GM21825 (cell line): ENCODE data around the gene CCDC86.

Experiments
- ATAC-seq: cut with Tn5 transposase; IDR thresholded peaks from one replicate; pipeline ENCODE4 v1.9.1; 2021; ENCODE audit warnings: mild to moderate bottlenecking, moderate library complexity; ENCODE audit not compliant: unreplicated experiment

The CCDC86 gene

DNA sequence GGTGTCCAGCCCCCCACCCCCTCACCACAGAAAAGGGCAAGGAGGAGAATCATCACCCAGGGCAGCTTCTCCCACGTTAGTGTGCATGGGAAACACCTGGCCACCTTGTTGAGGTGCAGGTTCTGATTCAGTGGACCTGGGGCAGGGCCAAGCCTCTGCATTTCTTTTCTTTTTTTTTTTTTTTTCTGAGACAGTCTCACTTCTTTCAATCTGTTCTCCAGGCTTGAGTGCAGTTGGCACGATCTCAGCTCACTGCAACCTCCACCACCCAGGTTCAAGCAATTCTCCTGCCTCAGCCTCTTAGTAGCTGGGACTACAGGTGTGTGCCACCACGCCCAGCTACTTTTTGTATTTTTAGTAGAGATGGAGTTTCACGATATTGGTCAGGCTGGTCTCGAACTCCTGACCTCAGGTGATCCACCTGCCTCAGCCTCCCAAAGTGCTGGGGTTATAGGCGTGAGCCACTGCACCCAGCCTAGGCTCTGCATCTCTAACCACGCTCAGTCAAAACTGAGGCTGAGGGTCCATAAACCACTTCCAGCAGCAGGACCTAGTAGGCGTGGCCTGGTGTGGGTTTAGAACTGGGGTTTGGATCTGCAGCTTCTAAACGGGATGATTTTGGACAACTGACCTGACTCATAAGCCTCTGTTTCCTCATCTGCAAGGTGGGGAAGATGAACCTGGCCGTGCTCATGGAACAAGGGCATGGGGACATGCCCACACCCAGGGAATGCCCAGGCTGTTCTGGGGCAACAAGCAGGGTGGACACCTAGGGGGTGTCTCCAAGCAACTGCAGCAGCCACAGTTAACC lies 26.2 kb downstream of the CCDC86 start:
- ATAC-seq: no peak

DNA sequence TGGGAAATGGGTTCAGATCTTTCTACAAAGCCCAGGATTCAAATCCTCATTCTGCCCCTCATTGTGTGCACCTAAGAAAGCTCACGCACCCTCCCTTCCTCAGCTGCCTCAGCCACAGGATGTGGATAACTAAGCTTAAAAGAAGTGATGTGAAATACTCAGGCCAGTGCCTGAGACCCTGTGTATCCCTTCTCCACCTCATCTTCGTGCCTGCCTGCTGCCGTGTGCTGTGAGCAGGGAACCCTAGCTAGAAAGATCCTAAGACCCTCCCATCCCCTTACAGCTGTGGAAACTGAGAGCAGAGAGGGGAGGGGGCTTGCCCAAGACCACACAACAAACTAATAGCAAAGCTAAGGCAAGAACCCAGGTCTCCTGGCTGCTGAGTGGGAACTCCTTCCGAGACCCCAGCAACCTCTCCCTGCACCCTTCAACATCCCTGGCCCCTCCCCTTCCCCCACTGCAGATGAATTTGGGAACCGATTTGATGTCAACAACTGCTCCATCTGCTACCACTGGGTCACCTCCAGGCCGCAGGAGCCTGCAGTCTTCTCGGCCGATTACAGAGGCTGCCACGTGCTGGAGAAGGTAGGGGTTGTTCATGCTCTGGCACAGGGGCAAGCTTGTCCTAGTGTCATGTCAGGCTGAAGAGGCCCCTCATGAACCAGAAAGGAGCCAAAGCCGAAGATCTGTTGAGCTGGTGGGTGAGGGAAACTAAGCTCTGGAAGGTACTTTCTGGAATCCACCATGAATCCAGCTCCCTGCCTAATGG lies 27.0 kb downstream of the CCDC86 start:
- ATAC-seq: no peak

DNA sequence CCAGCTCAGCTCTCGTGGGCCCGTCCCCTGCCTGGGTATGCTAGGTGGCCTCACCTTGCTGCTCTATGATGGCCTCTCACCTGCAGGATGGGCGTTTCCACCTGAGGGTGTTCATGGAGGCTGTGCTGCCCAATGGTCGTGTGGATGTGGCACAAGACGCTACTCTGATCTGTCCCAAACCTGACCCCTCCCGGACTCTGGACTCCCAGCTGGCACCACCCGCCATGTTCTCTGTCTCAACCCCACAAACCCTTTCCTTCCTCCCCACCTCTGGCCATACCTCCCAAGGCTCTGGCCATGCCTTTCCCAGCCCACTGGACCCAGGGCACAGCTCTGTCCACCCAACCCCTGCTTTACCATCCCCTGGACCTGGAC lies 27.5 kb downstream of the CCDC86 start:
- ATAC-seq: no peak

DNA sequence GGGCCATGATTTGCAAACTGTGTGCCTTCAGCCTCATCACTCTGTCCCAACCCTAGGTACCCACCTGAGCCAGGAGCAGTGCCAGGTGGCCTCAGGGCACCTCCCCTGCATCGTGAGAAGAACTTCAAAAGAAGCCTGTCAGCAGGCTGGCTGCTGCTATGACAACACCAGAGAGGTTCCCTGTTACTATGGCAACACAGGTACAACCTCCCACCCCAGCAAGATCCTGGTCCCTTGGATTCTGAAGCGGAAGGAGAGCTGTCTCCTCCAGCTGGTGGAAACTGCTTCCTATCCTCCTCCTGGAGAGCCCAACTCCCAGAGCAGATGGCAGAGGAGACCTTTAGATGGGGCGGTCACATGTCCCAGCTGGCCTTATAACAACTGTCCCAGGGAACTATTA lies 28.4 kb downstream of the CCDC86 start:
- ATAC-seq: no peak

DNA sequence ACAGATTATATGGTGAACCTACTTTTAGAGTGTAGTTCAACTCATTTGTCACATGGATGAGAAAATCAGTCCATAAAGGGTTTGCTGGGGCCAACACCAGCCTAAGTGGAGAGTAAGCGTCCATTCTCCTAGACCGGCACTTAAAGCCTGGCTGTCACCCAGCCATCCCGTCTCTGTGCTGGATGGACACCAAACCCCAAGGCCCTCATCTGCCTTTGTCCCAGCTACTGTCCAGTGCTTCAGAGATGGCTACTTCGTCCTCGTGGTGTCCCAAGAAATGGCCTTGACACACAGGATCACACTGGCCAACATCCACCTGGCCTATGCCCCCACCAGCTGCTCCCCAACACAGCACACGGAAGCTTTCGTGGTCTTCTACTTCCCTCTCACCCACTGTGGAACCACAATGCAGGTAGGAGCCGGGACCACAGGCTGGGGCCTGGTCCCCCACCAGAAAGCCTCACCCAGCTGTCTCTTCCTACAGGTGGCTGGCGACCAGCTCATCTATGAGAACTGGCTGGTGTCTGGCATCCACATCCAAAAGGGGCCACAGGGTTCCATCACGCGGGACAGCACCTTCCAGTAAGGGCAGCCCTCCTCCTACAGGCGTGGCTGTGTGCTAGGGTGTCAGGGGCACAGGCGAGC lies 28.9 kb downstream of the CCDC86 start:
- ATAC-seq: no peak

DNA sequence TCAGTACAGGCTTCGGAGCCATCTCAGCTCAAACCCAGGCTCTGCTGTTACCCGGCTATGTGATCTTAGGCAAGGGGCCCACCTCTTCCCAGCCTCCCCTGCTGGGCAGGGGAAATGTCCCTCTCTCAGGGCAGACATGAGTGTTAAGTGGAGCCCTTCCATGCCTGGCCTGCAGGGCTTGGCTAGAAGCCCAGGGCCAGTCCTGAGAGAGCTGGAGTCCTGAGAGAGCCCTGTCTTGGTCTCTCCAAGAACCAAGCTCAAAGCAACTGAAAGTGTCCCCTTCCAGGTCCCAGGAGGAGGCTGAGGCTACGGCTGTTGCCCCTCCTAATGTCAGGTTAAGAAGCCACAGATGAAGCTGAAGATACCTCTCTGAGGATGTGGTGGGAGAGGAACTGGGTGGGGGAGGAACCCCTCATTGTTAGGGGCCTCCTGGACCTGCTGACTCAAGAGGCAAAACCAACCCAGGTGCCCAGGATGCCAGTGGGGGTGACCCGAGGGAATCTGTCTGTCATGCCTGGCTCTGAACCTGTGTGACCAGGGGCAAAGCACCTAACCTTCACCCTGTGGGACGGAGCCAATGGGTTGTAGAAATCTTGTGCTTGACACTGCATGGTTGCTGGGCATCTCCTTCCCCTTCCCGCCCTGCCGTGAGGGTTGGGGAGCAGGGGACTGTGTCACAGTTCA lies 29.6 kb downstream of the CCDC86 start:
- ATAC-seq: no peak

DNA sequence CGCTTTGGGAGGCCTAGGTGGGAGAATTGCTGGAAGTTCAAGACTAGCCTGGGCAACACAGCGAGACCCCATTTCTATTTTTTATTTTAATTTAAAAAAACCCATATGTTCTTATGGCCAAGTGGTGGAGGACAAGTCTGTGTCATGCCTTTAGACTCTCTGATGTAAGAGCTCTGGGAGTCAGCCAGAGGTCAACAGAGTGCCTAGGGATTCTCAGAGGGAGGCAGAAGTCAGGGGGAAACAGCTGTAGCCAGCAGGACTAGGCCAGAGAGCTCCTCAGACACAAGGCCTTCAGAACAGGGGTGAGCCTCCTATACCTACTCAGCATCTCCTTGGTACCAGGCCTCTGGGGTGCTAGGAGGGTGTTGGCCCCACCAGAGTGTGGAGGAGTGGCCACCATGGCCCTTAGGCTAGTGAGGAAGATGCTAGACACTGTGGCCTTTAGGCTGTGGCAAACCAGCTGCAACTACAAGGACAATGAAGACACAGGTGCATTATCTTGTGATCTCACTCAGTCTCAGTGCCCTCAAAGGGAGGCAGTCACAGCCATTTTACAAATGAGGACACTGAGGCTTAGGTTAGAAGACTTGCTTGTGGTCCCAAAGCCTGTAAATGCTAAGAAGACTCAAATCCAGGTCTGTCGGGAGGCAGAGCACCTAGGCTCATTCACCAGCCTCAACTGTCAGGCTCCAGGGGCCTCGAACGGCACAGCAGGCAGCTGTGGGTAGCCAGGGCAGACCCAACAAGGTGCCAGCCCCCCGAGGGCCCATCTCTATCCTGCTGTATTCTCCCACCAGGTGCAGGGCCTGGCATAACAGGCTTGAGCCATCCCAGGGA lies 30.4 kb downstream of the CCDC86 start:
- no peak for ATAC-seq

DNA sequence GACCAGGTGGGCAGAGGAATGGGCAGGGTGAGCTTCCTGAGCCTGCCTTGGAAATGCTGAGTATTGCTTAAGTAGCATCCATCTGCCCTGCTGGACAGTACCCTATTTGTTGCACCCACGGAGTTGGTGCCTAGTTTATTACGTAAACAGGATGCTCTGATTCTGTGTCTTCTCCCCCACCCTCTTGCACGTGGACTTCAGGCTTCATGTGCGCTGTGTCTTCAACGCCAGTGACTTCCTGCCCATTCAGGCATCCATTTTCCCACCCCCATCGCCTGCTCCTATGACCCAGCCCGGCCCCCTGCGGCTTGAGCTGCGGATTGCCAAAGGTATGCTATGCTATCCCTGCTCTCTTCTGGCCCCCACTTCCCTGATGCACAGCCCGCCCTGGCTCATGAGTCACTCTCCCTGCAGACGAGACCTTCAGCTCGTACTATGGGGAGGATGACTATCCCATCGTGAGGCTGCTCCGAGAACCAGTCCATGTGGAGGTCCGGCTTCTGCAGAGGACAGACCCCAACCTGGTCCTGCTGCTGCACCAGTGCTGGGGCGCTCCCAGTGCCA lies 31.1 kb downstream of the CCDC86 start:
- ATAC-seq: no peak

DNA sequence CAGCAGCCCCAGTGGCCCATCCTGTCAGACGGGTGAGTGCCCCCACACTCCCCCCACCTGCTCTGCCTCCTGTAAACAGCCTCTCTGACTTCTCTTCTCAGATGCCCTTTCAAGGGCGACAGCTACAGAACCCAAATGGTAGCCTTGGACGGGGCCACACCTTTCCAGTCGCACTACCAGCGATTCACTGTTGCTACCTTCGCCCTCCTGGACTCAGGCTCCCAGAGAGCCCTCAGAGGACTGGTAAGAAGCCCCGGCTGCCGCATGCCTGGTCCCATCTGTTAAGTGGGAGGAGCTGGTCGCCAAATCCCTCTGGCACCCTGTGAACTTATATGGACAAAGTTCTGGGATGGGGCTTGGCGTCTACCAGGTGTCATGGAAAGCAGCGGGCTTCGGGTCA lies 31.6 kb downstream of the CCDC86 start:
- no peak for ATAC-seq

DNA sequence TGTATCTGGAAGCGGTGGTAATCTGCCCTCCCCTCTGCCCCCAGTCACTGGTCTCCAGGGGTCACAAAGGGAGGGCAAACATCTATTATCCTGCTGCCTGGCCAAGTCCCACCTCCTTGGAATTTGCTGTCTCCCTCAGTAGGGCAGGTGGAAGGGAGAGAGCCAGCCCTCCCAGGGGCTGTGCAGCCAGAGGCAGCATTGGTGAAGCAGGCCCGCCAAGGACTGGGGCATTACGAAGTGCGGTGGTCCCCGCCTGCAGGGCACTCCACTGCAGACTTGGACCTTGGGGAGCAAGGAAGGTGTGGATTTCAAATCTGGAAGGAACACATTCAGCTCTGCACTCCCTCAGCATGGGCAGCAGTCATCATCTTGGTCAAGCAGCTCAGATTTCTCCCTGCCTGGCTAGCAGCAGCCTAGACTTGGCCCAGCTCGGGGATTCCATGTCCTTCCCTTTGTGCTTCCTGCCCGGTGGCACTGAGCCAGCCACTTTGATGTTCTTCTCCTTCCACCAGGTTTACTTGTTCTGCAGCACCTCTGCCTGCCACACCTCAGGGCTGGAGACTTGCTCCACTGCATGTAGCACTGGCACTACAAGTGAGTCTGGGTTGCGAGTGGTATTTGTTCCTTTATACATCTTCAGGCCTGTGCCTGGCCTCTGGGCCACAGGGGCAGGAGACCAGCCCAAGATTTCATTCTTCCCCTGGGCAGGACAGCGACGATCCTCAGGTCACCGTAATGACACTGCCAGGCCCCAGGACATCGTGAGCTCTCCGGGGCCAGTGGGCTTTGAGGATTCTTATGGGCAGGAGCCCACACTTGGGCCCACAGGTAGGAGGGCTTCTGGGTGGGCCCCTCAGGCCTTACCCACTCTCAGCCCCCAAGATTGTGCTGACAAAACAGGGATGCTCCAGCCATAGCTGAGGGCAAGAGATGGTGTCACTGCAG lies 32.8 kb downstream of the CCDC86 start:
- ATAC-seq: no peak

DNA sequence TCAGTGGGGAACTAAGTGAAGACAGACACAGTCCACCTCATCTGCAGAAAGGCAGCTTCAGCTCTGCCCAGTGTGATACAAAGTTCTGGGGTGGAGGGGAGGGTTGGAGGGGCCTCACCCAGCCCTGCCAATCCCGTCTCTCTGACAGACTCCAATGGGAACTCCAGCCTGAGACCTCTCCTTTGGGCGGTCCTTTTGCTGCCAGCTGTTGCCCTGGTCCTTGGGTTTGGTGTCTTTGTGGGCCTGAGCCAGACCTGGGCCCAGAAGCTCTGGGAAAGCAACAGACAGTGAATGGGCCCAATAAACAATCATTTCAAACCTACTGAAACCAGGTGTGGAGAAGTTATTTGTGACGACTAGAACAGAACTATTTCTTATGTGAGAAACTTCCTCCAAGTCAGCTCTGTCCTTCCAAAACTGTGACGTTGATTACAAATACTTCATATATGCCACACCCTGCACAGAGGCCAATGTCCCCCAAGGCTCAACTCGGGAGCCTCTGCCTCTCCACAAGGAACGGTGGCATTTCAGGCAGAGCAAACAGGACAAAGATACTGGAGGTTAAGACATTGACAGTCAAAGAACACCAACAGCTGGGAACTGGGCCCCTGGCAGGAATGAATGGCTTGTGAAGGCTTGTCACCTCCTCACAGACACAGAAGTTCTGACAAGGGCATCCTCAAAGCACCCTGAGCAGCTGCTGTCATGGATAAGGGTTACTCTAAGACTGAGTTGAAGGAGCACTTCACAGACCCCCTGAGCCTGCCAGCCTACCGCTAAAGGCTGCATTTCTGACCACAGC lies 33.7 kb downstream of the CCDC86 start:
- ATAC-seq: no peak

DNA sequence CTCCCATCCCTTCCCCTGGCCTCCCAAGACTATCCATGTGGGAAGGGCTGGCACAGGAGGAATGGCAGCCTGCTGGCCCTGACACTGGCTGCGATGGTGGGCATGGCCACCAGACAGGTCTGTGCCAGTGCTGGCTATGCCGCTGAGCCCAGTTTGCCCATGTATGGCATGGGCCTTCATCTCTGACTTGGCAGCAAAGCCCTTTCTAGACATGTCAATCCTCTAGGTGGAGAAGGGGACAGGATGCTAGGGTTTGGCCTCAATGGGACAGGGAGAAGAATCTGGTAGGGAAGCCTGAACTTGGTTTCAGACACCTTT lies 34.2 kb downstream of the CCDC86 start:
- ATAC-seq: no peak

DNA sequence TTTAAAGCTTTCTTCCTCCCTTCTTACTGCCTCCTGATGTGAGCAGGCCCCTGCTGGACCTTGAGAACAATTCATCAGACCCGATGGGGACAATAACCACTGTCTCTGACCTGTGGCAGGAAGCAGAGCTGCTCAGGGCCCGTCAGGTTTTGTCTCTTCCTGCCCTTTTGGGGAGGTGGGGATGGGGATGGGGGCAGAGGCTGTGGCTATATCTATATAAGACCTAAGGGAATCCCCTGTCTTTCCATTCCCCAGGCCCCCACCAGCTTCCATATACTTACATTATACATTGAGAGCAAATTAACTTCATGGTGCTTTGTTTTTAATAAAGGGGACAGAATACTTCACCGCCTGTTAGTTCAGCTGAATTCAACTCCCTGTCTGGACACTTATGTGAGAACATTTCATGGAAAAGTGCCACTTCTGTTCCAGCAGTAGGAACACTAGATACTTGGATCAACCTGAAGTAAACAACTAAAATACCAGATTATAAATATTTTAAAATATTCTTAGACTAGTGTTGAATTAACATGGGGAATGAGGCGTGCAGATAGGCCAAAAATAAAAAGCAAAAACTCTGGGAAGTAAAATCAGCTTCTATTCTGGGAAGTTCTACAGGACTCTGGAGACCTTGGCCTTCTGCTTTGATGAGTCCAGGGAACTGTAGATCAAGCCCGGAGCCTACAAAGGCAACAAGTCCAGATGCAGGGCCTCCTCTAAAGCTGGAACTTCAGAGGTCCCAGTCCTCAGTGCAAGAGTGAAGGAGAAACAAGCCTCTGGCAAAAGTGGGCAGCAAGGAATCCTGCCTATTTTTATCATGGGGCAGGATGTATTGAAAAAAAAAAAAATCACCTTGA lies 36.6 kb downstream of the CCDC86 start:
- ATAC-seq: no peak

DNA sequence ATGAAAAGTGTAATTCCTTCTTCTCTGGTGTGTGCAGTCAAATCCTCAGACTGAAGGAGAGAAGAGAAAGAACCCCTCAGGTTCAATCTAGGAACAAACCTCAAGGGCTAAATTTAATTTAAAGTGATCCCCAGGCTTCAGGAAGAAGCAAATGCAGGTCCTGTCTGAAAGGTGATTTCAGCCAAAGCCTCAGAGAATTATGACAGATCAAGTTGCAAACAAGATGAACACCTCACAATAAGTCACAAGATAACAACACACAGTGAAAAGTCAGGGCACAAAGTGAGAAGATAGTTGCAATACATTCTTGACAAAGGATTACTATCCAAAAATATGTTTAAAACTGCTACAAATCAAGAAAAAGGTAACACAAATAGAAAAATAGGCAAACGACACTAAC lies 37.2 kb downstream of the CCDC86 start:
- no peak for ATAC-seq

DNA sequence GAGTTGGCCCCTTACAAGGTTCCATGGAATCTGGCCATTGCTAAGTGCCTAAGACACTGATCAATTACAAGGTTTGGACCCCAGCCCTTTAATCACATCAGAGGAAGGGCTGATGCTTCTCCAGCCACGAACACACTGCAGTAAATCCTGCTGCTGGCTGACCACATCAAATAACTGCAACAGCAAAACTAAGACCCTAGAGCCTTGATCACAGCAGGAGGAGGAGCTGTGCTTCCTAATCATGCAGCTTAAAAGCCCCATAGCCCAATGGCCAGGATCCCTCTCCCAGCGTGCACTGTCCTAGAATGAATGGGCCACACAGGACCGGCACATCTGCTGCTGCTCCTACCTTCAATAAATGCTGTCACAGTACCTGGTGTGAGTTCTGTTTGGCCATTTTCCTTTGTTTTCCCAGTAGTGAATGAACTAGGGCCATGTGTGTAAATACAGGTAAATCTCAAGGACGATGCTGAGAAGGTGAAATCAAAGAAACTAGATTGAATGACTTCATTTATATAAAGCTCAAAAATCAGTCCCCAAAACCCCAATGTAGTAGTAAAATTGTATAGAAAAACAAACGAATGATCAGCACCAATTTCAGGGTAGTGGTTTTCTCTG lies 38.2 kb downstream of the CCDC86 start:
- no peak for ATAC-seq

DNA sequence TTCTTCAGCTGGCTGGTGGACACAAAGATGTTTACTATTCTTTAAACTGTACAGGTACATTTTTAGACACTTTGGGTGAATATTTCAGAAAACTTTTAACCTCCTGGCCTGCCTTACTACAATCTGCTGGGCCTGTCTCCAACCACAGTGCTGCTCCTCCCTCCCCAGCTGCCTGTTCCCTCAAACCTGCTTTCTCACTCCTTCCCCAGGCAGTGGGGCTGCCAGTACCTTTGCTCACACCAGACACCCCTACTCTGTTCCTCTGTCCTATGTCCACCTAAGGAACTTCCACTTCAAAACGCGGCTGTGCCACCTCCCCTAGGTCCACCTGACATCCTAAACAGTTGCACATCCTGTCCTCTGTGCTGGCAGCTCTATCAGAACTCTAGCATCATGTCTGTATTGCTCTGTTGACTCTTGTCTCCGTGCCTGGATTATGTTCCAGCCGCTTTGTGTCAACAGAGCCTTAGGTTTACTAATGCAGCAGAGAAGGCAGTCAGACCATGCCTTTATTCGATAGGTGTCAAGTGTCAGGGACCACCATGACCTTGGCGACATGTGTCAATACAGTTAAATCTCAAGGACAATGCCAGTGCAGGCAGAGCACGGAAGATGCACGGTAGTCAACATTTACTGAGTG lies 38.9 kb downstream of the CCDC86 start:
- no peak for ATAC-seq

DNA sequence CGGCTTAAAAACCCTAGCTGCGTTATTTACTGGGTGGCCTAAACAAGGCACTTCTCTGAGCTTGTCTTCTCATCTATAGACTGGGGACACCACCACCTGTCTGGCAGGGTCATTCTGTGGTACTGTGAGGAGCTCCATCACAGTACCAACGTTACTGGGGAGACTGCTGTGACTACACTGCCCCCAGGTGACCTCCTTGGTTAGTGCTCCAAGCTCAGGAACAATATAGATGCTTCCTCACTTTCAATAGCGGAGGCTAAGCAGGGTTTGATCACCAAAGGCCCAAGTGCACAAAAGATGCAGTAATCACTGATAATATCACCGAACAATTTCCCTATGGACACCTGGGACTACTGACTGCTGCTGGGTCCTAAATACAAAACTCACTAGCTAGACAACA lies 45.6 kb downstream of the CCDC86 start:
- ATAC-seq: no peak
